Measurements from ENCODE around the gene CRTC2.

The CRTC2 gene

GRCh38 chr1:153973525-153973924, 15.1 kb upstream of the CRTC2 start:
- no peak for DNase-seq (ENCODE audit: low read depth, low spot score)

GRCh38 chr1:153973071-153973470, 14.7 kb upstream of the CRTC2 start:
- DNase-seq (ENCODE audit: low read depth, low spot score) = no peak

- DNase-seq (ENCODE audit: low read depth, low spot score) = no peak
These were observed 11.9 kb upstream of the CRTC2 start for GRCh38 chr1:153970346-153970745.

GRCh38 chr1:153968972-153969371, 10.6 kb upstream of the CRTC2 start:
- DNase-seq (ENCODE audit: low read depth, low spot score) = no peak

GRCh38 chr1:153968408-153968807, 10.0 kb upstream of the CRTC2 start:
- DNase-seq (ENCODE audit: low read depth, low spot score) = no peak

GRCh38 chr1:153968000-153968363, 9.6 kb upstream of the CRTC2 start:
- DNase-seq (ENCODE audit: low read depth, low spot score) = no peak

- peak; percentile 60 for DNase-seq (ENCODE audit: low read depth, low spot score)
These were observed 8.9 kb upstream of the CRTC2 start, which contains the start of gene CREB3L4 for GRCh38 chr1:153967107-153967999. Gene CREB3L4 (plus strand): TSS chr1:153967902. CDS start chr1:153968526, 624 bp downstream.

GRCh38 chr1:153963850-153964331, 5.5 kb upstream of the CRTC2 start:
- DNase-seq (ENCODE audit: low read depth, low spot score) = no peak

GRCh38 chr1:153963030-153963849, 4.8 kb upstream of the CRTC2 start, which contains the start of gene SLC39A1:
Gene SLC39A1 (minus strand): TSS chr1:153963537. CDS start chr1:153962715, 822 bp downstream.
- DNase-seq (ENCODE audit: low read depth, low spot score) = peak; percentile 85

- DNase-seq (ENCODE audit: low read depth, low spot score) = no peak
These were observed 3.9 kb upstream of the CRTC2 start for GRCh38 chr1:153962088-153963029.

GRCh38 chr1:153961421-153961820, 3.0 kb upstream of the CRTC2 start:
- no peak for DNase-seq (ENCODE audit: low read depth, low spot score)

- DNase-seq (ENCODE audit: low read depth, low spot score) = no peak
These were observed 1.8 kb upstream of the CRTC2 start for GRCh38 chr1:153960206-153960605.

GRCh38 chr1:153959454-153959853, 1.0 kb upstream of the CRTC2 start:
- no peak for DNase-seq (ENCODE audit: low read depth, low spot score)

GRCh38 chr1:153958961-153959260, 499 bp upstream of the CRTC2 start:
- no peak for DNase-seq (ENCODE audit: low read depth, low spot score)

GRCh38 chr1:153957744-153958110, 685 bp downstream of the CRTC2 start:
- DNase-seq (ENCODE audit: low read depth, low spot score) = no peak

- no peak for DNase-seq (ENCODE audit: low read depth, low spot score)
These were observed 1.3 kb downstream of the CRTC2 start for GRCh38 chr1:153956997-153957715.

GRCh38 chr1:153954826-153955225, 3.6 kb downstream of the CRTC2 start:
- DNase-seq (ENCODE audit: low read depth, low spot score) = no peak

GRCh38 chr1:153953859-153954365, 4.5 kb downstream of the CRTC2 start:
- DNase-seq (ENCODE audit: low read depth, low spot score) = no peak

- DNase-seq (ENCODE audit: low read depth, low spot score) = no peak
These were observed 6.6 kb downstream of the CRTC2 start for GRCh38 chr1:153951801-153952200.

GRCh38 chr1:153951183-153951582, 7.2 kb downstream of the CRTC2 start:
- DNase-seq (ENCODE audit: low read depth, low spot score) = no peak

Data from activated naive CD8-positive, alpha-beta T cell treated with anti-CD3 and anti-CD28 coated beads, Interleukin-2, amount 50 U/mL, for 16 hours (primary cell).